AML-193 (cell line): Measurements from ENCODE around the gene NECTIN3.

Experiments
- DNase-seq, 2 experiments: peaks; one replicate each; lab custom pipeline; 2025; lab: John Stamatoyannopoulos, UW

NECTIN3 gene

DNA sequence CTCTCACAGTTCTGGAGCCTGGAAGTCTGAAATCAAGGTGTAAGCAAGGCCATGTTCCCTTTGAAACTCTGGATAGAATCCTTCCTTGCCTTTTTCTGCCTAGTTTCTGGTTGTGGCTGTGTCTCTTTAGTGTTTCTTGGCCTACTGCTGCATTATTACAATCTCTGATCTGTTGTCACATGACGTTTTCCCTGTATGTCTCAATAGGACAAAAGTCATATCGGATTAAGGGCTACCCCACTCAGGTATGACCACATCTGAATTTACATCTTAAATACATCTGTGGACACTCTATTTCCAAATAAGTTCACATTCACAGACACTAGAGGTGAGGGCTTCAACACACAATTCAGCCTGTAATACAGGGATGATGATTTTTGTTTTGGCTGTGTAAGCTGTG lies 13.3 kb downstream of the NECTIN3 start:
- DNase-seq = no peak

DNA sequence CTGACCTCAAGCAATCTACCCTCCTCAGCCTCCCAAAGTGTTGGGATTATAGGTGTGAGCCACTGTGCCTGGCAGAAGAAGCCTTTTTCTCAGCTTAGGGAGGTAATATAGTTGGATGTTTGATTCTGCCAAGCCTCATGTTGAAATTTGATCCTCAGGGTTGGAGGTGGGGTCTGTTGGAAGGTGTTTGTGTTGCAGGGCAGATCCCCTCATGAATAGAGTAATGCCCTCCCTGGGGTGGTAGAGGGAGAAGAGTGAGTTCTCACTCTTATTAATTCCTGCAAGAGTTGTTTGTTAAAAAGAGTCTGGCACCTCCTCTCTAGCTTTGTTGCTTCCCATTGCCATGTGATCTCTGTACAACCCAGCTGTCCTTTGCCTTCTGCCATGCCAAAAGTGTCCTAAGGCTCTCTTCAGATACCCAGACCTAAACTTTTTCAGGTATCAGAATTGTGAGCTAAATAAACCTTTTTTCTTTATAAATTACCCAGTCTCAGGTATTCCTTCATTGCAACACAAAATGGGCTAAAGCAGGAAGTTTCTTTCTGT lies 16.4 kb downstream of the NECTIN3 start:
- no peak for DNase-seq

DNA sequence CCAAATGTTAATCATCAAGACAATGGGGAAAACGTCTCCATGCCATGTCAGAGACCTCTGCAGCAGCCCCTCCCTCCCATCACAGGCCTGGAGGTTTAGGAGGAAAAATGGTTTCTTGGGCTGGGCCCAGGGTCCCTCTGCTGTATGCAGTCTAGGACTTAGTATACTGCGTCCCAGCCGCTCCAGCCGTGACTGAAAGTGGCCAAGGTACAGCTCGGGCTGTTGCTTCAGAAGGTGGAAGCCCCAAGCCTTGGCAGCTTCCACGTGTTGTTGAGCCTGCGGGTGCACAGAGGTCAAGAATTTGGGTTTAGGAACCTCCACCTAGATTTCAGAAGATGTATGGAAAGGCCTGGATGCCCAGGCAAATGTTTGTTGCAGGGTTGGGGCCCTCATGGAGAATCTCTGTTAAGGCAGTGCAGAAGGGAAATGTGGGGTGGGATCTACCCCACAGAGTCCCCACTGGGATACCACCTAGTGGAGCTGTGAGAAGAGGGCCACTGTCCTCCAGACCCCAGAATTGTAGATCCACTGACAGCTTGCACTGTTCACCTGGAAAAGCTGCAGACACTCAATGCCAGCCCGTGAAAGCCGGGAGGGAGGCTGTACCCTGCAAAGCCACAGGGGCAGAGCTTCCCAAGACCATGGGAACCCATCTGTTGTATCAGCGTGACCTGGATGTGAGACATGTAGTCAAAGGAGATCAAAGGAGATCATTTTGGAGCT lies 25.0 kb downstream of the NECTIN3 start:
- no peak for DNase-seq

DNA sequence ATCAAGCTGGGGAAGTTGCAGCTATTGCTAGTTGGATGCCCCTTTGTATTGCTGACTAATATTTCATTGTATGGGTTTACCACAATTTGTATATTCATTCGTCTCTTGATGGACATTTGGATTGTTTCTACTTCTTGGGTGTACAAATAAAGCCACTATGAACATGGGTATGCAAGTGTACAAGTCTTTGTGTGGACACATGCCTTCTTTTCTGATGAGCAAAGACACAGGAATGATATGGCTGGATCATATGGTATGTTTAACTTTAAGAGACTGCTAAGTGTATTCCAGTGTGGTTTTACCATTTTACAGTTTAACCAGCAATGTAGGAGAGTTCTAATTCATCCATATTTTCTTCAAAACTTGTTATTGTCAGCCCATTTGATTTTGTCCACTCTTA lies 32.2 kb downstream of the NECTIN3 start:
- no peak for DNase-seq

DNA sequence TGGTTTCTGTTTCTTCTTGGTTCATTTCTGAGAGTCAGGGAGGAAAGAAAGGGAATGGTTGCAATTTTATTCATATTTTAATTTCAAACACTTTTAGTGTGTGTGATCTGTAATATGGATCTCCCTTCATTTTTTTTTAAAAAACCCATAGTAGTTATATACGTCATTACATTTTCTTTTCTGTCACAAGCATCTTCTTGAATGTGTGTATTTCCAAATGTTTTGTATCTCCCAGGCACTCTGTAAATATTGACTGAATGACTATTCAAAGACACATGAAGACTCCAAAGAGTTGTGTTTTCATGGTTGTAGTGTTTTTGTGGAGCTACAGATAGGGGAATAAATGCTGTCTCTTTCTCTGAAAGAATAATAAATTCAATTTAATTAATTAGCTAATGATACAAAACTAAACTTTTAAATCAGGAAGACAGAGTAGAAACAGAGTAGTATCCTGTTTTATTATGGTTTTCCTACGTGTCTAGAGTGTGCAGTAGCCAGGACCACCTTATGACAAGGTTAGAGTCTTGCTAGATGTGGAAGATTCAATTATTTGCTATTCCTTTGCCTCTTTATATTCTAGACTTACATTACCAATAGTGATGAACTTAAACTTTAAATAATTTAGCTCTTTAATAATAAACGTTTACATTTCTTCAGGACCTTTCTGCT lies 35.5 kb downstream of the NECTIN3 start:
- no peak for DNase-seq

DNA sequence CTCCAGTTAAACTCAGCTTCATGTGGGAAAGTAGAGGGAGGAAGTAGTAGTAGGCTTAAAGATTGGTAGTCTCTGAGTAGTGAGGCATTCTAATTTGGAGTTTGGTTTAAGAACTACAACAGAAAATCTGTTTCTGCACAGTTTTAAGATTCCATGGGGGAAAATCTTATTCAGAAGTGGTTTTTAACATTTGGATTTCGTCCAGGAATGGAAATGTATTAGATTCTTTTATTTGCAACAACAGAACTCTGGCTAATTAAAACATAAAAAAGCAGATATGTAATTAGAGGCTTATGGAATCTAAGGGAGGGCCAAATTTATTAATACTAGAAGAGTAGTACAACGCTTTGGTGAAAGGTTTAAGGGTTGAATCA lies 36.0 kb downstream of the NECTIN3 start:
- no peak for DNase-seq

DNA sequence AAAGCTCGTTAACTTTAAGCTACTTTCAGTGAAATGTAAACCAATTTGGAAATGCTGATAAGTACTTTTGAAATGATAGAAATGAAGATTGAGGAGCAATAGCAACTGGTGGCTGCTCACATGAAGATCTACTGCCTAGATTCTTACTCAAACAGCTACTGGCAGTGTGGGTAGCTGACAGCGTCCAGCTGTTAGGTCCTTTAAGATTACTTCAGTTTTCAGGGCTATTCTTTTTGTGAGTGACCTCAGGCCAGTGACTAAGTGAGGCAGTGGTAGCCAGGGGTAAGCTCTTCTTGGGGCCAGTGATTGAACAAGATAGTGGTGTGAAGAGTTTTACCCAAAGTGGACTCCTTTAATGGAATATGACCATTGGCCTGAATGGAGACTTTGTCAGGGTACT lies 41.3 kb downstream of the NECTIN3 start:
- DNase-seq = no peak

DNA sequence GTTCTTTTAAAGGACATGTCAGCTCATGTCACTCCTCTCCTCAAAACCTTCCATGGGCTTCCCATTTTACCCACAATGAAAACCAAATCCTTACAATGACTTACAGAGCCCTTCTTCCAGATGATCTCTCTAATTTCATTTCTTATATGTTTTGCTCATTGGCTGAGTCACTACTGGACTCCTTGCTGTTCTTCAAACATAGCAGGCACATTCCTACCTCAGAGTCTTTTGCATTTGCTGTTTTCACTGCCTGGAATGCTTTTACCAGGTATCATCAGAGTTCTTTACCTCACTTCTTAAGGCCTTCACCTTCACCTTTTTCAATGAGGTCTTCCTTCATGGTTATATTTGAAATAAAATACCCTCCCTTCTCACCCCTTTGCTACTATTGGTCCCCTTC lies 57.3 kb downstream of the NECTIN3 start:
- DNase-seq = no peak

DNA sequence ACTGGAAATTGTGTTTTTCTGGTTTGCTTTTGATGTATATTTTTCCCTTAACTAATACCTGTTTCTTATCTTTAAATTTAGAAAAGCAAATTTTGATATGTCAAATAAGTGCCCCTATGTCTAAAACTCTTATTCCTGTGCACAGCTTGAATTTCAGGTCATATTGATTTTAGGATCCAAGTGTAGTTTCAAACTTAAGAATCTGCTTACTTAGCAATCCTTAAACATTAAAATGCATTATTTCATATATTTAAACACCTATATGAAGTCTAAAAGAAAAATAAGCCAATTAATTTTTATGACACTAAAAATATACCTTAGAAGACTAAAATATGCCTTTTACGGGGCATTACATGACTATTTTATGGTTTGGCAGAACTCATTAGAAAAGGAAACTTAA lies 59.2 kb downstream of the NECTIN3 start:
- DNase-seq = no peak

DNA sequence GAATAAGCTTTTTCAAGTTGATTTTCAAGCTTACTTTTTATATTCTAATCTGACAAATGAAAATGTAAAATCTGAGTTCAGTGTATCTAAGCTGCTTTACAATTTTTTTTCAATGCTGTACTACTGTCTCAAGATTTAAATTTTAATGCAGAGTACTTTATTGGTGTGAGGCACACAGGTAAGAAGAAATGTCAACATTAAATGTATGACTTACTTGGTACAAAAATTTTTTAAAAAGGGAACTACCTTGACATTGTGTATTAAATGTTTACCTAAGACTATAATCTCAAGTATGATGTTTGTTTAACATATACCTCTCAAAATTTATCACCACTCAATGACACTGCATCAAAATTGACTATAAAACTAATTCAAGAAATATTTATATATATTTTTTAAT lies 62.7 kb downstream of the NECTIN3 start:
- no peak for DNase-seq

DNA sequence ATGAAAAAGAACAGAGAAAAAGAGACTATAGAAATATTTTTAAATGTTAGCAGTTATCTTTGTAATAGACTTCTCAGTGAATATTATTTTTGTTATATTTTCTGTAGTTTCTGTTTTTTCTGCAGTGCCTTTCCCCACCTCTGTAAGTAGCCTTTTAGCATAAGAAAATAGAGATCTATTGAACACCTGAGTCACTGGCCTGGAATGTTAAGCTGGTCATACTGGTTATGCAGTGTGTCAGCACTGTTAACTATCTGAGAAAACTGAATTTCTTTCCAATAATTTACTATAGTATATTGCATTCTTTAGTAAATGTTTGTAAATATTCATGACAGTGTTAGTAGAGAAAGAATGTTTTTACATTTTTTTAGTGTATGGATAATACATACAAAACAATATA lies 79.8 kb downstream of the NECTIN3 start:
- no peak for DNase-seq

DNA sequence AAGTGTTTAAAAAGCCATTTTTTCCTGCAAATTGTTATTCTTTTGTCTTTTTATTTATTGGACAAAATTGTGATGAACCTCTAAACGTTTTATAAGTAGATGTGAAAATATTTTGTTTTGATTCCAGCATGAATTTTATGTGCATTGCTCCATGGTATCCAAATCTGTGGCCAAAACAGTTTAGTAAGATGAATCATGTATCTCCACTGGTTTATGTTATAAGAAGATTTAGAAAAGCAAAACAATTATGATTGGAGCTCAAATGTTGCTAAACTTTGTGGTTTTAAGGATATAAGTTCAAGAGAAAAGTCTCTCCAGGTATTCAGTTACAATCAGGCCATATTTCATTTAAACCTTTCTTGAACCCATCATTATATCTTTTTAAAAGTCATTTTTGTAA lies 80.9 kb downstream of the NECTIN3 start:
- no peak for DNase-seq

DNA sequence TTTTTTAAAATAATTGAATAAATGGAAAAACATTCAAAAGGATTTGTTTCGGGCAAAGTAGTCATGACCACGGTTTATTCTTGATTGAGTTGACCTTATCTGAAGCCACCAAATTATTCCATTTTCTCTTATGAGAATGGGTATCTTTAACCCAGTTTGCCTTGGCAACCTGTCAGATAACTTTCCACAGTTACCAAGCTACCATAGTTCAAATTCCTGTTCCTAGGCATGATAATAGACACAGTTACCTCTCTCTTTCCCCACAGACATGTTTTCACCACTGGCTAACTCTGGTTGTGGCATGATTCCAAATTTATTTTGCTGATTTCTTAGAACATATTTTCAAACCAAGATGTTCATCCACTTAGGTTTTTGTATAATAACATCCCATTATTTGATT lies 84.9 kb downstream of the NECTIN3 start:
- DNase-seq = no peak

DNA sequence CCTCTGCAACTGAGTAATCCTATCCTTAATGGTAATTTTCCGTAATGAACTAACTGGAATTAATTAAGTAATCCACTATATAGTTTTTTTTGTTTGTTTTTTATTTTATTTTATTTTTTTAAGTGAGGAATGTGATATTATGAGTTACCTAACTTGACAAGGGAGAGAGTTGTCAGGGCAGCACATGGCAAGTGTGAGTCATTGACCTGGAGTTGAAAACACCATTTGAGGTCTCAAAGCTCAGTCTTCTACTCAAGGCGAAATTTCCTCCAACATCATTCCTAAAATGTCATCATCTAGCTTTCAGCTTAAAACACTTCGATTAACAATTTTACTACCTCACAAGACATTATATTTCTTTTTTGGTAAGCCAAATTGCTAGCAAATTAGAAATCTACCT lies 87.8 kb downstream of the NECTIN3 start:
- no peak for DNase-seq

DNA sequence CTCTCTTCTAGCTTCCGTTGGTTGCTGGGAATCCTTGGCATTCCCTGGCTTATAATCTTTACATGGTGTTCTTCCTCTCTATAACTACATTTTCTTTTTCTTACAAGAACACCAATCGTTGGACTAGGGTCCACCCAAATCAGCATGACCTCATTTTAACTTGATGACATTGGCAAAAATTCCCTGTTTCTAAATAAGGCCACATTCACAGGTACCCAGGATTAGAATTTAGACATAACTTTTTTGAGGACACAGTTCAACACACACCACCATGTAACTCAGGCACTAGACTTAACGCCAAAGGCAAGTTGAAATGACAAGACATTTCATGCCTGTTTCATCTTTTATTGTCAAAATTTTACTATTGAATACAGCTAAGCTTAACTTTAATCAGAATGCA lies 93.0 kb downstream of the NECTIN3 start:
- DNase-seq = no peak

DNA sequence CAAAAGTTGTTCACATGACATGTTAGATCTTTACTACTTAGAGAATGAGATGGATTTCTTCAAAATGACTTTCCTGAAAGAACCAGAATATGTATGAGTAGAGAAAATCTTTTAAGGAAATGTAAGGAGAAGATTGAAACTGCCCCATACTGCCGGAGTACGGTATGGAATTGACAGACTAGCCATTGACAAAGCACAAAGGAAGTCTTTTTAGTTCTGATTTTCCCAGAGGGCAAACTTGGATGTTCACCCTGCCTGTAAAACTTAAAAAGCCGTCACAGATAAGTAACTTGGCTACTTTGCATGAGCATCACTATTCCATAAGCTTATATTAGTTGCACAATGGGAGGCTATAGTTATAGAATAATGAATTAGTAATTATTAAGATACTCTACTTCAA lies 93.8 kb downstream of the NECTIN3 start:
- no peak for DNase-seq

DNA sequence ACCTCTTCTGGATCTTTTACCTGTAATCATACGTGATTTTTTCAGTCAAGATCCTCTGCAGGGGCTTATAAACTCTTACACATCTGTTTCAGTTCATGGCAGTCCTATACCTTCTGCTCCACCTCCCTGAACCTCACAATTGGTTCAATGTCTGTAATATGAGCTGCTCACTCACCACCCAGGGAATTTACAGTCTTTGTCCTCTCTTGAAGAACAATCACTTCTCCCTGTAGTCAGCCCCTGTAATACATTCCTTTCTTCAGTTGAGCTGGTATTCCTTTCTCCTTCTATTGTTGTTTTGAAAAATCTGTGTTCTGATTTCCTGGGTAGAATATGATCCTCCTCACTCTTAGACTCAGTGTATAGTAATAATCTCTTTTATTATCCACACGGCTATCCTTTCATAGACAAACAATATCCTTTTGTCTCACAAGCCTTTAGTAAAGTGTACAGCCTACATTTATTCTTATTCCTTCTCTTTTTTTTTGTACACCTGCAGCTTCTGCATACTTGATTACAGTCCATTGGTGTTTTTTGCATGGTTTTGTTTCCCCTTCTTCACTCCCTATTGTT lies 101.8 kb downstream of the NECTIN3 start:
- DNase-seq = no peak

DNA sequence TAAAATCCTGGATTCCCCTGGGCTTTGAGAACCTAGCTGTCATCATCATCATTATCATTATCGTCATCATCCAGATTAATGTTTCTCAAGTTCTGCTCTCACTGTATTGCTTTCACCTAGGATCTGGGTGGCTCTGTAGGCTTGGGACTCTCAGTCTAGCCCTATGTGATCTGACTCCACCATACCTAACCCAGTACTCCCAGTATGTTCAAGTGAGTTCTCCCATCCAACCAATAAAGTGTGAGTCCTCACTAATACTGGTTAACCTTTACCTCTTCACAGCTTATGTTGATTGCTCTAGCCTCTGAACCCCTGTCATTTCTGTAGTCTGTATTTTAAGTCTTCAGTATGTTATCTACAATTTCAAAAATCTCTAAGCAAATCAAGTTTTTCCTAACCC lies 102.3 kb downstream of the NECTIN3 start:
- no peak for DNase-seq

DNA sequence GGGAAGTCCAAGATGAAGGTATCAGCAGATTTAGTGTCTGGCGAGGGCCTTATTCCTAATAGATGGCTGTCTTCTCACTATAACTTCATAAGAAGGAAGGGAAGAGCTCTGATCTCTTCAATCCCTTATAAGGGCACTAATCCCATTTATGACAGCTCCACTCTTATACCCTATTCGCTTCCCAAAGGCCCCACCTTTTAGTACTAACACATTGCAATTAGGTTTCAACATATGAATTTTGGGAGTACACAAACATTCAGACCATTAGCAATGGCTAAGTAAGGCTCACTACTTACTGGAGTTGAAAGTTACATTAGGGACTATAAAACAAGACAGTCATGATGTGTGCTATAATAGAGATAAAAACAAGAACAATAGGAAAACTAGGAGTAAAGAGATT lies 118.9 kb downstream of the NECTIN3 start:
- DNase-seq = no peak

DNA sequence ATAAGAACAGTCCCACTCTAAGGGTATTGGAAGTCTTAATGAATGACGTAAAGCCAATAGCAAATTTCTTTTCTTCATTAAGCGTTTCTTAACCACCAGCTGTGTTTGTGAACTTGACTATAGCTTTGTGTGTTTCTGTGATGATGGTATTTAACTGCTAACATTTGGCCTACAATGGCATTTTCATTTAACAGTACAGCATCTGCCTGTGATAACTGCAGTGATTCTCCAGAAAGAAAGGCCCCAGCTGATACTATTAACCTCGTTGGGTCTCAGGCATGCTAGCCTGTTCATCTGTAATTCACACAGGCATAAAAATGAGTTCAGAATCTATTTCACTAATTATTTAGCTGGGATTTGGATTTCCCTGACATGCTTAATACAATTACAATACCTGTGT lies 121.9 kb downstream of the NECTIN3 start:
- DNase-seq = no peak

DNA sequence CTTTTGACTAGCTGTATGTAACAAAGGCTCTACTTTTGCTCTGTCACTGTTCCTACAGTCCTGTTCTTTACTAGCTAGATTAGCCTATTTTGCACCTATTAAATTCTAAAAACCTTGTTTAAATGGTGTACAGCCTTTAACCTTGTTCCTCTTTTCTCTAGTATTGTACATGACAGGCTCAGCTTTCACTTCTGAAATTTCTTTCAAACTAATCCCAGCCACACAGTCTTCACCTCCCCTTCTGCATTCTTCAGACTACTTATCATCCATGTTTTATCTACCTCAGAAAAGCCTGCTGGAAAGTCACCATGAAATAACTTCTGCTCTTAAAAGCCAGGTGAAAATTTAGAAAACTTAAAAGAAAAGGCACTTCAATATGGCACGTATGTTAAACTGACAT lies 122.4 kb downstream of the NECTIN3 start:
- DNase-seq = no peak

DNA sequence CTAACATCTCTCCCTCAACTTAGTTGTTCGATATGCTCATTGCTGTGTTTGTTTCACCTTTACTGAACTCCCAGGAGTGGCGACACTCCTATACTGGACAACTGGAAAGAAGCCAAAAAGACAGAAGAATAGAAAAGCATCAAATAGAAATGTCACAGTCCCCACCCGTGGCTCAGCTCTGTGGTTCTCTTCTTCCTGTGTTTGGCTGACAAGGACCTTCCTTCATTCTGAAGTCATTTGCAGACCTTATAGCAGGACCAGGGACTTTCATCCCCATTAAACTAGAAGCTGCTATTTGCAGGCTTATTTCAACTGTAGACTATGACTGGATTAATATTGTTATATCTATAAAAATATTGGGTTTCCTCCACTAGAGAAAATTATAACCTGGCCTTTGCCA lies 125.9 kb downstream of the NECTIN3 start:
- DNase-seq = no peak

DNA sequence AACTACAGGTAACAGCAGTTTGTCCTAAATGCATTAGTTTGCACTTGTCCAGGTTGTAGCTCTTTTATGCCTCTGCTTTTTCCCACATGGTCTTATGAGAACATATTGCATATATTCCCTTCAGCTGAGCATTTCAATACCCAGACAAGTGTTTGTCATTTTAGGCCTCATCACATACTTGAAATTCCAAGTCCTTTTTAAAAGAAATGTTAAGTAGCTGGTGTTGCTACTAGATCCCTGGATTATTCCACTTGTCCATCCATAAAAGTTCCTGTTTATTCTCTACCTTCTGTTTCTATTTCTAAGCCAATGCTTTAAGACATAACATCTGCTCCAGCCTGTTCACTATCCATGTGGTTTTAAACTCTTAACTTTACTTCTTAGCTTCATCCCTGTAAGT lies 128.4 kb downstream of the NECTIN3 start:
- DNase-seq = no peak
